ENCODE data around the gene CACNA1S.

The CACNA1S gene

DNA sequence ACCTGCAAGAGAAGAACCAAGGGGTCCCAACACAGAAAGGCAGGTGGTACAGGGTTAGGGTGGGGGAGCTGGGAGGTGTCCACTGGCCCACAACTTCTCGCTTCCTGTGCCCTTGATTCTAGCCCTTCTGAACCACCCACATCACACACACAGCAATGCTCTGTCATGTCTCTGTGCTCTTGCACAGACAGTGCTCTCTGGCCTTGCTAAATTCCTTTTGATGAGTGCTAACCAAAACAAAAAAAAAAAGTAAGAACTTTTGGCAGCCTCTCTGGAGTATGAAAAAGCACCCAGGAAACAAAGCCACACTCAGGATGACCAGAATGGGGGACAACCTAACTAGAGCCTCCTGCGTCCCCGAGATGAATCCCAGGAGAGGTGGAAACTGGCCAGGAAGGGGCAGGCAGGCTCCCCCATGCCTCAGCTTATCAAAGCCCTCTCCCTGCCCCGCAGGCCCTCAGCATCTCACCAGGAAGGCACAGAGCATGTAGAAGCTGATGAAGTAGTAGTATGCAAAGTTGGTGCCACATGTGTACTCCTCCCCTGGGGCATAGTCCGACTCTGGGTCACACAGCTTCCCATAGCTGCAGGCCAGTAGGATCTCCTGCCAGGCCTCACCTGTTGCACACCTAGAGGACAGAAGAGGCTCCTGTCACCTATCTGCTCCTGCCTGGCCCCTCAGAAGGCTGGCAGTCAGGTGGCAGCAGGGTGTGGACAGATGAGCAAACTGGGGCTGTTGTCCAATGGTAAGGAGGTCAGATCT, 61.5 kb downstream of the CACNA1S start:
- Histone ChIP-seq H3K4me3 (replicated peaks; ENCODE audit: low read depth, low read length) (no peak overlapping the region), H3K36me3 (ENCODE audit: control insufficient read depth, insufficient read depth, low read length) (no peaks in the 10 kb centered on the region), H3K27me3 (replicated peaks; ENCODE audit: control insufficient read depth, insufficient read depth, low read length) (no peaks in the 10 kb centered on the region; the same call in 1 of the 2 replicates)
- TF ChIP-seq, protein P1, sequence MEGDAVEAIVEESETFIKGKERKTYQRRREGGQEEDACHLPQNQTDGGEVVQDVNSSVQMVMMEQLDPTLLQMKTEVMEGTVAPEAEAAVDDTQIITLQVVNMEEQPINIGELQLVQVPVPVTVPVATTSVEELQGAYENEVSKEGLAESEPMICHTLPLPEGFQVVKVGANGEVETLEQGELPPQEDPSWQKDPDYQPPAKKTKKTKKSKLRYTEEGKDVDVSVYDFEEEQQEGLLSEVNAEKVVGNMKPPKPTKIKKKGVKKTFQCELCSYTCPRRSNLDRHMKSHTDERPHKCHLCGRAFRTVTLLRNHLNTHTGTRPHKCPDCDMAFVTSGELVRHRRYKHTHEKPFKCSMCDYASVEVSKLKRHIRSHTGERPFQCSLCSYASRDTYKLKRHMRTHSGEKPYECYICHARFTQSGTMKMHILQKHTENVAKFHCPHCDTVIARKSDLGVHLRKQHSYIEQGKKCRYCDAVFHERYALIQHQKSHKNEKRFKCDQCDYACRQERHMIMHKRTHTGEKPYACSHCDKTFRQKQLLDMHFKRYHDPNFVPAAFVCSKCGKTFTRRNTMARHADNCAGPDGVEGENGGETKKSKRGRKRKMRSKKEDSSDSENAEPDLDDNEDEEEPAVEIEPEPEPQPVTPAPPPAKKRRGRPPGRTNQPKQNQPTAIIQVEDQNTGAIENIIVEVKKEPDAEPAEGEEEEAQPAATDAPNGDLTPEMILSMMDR (IDR thresholded peaks at IDR 0.05; ENCODE audit: insufficient read depth, low read length, poor library complexity, severe bottlenecking) = no peak
- DNase-seq (ENCODE audit: extremely low read depth, insufficient read length) = no peak

DNA sequence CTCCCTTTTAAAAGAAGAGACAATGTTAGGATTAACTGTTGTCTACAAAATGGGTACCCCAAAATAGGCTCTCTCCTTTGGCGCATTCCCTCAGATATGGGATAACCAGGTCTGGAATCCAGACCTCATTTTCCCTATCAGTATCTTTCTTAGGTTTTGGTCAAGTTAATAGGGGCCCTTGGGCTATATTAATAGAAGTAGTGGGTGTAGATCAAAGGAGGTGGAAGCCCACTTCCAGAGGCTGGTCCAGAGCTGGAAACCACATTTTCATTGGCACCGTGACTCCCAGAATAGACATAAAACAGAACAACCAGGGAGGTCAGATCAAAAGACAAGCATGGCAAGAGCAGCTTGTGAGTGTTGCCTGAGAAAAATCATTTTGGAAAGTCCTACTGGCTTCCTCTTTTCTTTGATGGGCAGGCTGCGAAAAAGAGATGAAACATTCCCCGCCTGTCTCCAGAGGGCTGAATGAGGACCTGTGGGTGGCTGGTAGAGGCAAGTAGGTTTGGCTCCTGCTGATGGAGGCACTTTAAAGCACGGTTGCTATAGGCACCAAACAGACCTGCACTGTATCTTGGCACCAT, 62.9 kb downstream of the CACNA1S start:
- TF ChIP-seq, protein P1 (IDR thresholded peaks at IDR 0.05; ENCODE audit: insufficient read depth, low read length, poor library complexity, severe bottlenecking) = no peak
- no peaks in the 10 kb centered on the region; the same call in 1 of the 2 replicates for H3K27me3 ChIP-seq (replicated peaks; ENCODE audit: control insufficient read depth, insufficient read depth, low read length)
- no peak for DNase-seq (ENCODE audit: extremely low read depth, insufficient read length)

DNA sequence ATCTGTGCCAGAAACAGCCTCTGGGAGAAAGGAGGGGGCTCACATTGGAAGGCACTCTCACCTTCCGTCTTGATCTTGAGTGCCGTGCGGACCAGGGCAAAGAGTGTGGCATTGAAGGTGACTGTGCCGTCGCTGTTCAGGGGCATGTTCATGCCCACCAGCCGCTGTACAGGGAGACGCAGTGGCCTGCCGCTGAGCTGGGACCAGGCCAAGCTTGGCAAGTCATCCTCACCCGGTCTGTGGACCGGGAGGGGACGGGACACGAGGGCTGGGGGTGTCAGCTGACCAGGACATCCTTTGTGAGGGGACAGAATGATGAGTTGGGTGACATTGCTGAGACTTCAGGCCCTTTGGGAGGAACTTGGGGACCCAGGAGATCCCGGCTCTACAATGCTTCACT, 63.7 kb downstream of the CACNA1S start:
- Histone ChIP-seq H3K27me3 (replicated peaks; ENCODE audit: control insufficient read depth, insufficient read depth, low read length) (no peaks in the 10 kb centered on the region; the same call in 1 of the 2 replicates), H3K4me3 (replicated peaks; ENCODE audit: low read depth, low read length) (no peak overlapping the region), H3K36me3 (ENCODE audit: control insufficient read depth, insufficient read depth, low read length) (no peaks in the 10 kb centered on the region)
- TF ChIP-seq, protein P1 (IDR thresholded peaks at IDR 0.05; ENCODE audit: insufficient read depth, low read length, poor library complexity, severe bottlenecking) = no peak
- DNase-seq (ENCODE audit: extremely low read depth, insufficient read length) = no peak

More for the DNA sequence above, 62.9 kb downstream of the CACNA1S start:
- Histone ChIP-seq H3K4me3 (replicated peaks; ENCODE audit: low read depth, low read length) (no peak overlapping the region), H3K36me3 (ENCODE audit: control insufficient read depth, insufficient read depth, low read length) (no peaks in the 10 kb centered on the region)

DNA sequence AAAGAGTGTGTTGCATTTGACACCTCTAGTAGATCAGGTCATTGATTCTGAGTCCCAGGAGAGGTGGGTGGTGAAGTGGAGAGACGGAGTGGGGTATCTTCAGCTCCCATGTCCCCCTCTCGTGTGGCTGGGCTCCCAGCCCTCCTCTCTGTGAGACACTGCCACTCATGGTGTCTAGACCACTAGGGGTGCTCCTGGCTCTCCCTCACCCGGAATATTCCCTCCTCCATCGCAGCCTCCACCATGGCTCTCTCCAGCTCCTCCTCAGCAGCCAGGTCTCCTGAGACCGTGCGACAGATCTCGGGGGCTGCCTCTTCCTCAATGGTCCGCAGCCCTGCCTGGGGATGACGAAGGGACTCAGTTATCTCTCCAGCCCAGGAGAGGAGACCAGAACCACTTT, 68.1 kb downstream of the CACNA1S start:
- Histone ChIP-seq H3K36me3 (ENCODE audit: control insufficient read depth, insufficient read depth, low read length) (no peaks in the 10 kb centered on the region), H3K4me3 (replicated peaks; ENCODE audit: low read depth, low read length) (no peak overlapping the region), H3K27me3 (replicated peaks; ENCODE audit: control insufficient read depth, insufficient read depth, low read length) (no peaks in the 10 kb centered on the region; the same call in 1 of the 2 replicates)
- TF ChIP-seq, protein P1 (IDR thresholded peaks at IDR 0.05; ENCODE audit: insufficient read depth, low read length, poor library complexity, severe bottlenecking) = no peak
- DNase-seq (ENCODE audit: extremely low read depth, insufficient read length) = no peak

DNA sequence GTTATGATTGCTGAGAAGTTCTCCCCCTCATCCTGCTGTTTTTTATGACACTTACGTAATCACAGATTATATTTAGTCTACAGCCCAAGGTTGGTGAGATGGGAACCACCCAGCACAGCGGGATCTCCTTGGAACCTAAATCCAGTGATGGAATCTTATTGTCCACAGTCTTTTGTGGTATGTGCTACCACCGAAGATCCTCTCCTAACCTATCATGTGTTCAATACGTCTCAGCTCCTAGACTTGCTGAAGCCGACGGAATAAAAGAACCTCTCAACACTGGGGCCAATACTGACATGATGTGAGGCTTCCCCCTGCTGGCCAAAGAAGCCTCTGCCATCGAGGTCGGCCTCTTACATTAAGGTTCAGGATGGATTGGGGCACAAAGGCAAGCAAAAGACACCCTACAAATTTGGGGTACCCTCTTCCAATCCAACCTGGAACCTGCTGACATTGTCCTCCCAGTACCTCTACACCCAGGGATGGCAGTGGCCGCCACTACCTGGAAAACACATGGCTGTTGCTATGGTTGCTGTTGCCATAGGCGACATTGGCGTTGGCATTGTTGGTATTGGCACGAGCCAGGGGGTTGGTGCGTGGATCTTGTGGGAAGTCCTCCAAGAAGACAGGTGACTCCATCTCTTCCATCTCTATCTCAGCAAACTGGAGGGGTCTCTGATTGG, 69.3 kb downstream of the CACNA1S start:
- Histone ChIP-seq H3K4me3 (replicated peaks; ENCODE audit: low read depth, low read length) (no peak overlapping the region), H3K27me3 (replicated peaks; ENCODE audit: control insufficient read depth, insufficient read depth, low read length) (no peaks in the 10 kb centered on the region; the same call in 1 of the 2 replicates), H3K36me3 (ENCODE audit: control insufficient read depth, insufficient read depth, low read length) (no peaks in the 10 kb centered on the region)
- TF ChIP-seq, protein P1 (IDR thresholded peaks at IDR 0.05; ENCODE audit: insufficient read depth, low read length, poor library complexity, severe bottlenecking) = peak; percentile 87
- peak; percentile 47 for DNase-seq (ENCODE audit: extremely low read depth, insufficient read length)

Measured in GM06990 (cell line).